Endothelial cell of umbilical vein (primary cell): ENCODE results near the gene TERT. TPM values are rescaled to one million over a fixed set of nuclear protein-coding genes. Genes with fewer than 3 reads are reported as not detected.

Experiments
- BruUV-seq: library from RNA; stranded (reverse); fragments of 400-500 nt; replicated peaks from 2 replicates; lab custom pipeline; 2021; lab: Mats Ljungman, UMichigan
- CTCF ChIA-PET: fragments of 300-600, 350-600 bp; sonication (Branson Sonifier 250); formaldehyde crosslinking; loops from one replicate; lab custom pipeline; 2021; ENCODE audit warnings: antibody characterized with exemption, inconsistent platforms; lab: Charles Lee
- POLR2A ChIA-PET: fragments of 300-600, 350-600 bp; sonication (Branson Sonifier 250); formaldehyde crosslinking; loops from one replicate; lab custom pipeline; 2021; ENCODE audit warnings: antibody characterized with exemption, inconsistent platforms; lab: Charles Lee
- DNase-seq: peaks from one replicate; pipeline ENCODE4 v3.0.0-alpha.2; 2011; ENCODE audit warnings: low read depth, low spot score
- FAIRE-seq: peaks from 2 replicates; lab custom pipeline; 2011; peaks lifted over from hg19 to GRCh38; lab: Jason Lieb, UNC
- H2AFZ ChIP-seq: 2 replicates; pipeline ENCODE4 v1.6.0; 2012; ENCODE audit warnings: low read depth, low read length, control low read depth, inconsistent platforms
- H3K27ac ChIP-seq: 2 replicates; pipeline ENCODE4 v1.5.1; 2011; ENCODE audit warnings: low read depth, mild to moderate bottlenecking, control low read depth, low read length, moderate library complexity; ENCODE audit not compliant: insufficient read depth
- H3K27me3 ChIP-seq, 2 experiments: 2 replicates each; pipeline versions ENCODE4 v1.6.0 to v1.6.1; 2011; ENCODE audit warnings: low read length in 2 of 2, mixed read lengths in 1 of 2; ENCODE audit not compliant: control insufficient read depth in 2 of 2, insufficient read depth in 2 of 2
- H3K36me3 ChIP-seq, 2 experiments: 2 replicates in 1 of 2; 3 replicates in 1 of 2; pipeline ENCODE4 v1.5.1; 2011; ENCODE audit warnings: low read length in 2 of 2, mild to moderate bottlenecking in 1 of 2, moderate library complexity in 1 of 2; ENCODE audit not compliant: control insufficient read depth in 2 of 2, insufficient read depth in 2 of 2; ENCODE audit errors: extremely low read depth in 1 of 2
- H3K4me1 ChIP-seq: 3 replicates; pipeline ENCODE4 v1.5.1; 2011; ENCODE audit warnings: mild to moderate bottlenecking, low read length; ENCODE audit not compliant: control insufficient read depth, insufficient read depth; ENCODE audit errors: extremely low read depth
- H3K4me2 ChIP-seq: 2 replicates; pipeline ENCODE4 v1.6.1; 2011; ENCODE audit warnings: low read length, control low read depth, mixed read lengths; ENCODE audit not compliant: insufficient read depth
- H3K4me3 ChIP-seq, 3 experiments: fragments of 200-600 bp in 1 of 3; sonication (generic), shearing (Covaris generic) in 1 of 3; replicated peaks in 1 of 3; 2 replicates each; pipeline ENCODE4 v1.5.1; 2011 to 2016; ENCODE audit warnings: control low read depth in 3 of 3, low read length in 3 of 3, mild to moderate bottlenecking in 2 of 3, inconsistent platforms in 1 of 3, low read depth in 1 of 3, moderate library complexity in 1 of 3; ENCODE audit not compliant: insufficient read depth in 1 of 3
- H3K79me2 ChIP-seq: 2 replicates; pipeline ENCODE4 v1.6.0; 2012; ENCODE audit warnings: low read length, inconsistent platforms; ENCODE audit not compliant: control insufficient read depth, insufficient read depth
- H3K9ac ChIP-seq: replicated peaks from 2 replicates; pipeline ENCODE3; 2011; ENCODE audit warnings: low read length, control low read depth; ENCODE audit not compliant: insufficient read depth; ENCODE audit errors: extremely low read depth
- H3K9me1 ChIP-seq: replicated peaks from 3 replicates; pipeline ENCODE4 v1.6.0; 2011; ENCODE audit warnings: mild to moderate bottlenecking, low read length; ENCODE audit not compliant: control insufficient read depth, insufficient read depth; ENCODE audit errors: extremely low read depth
- H3K9me3 ChIP-seq: replicated peaks from 2 replicates; pipeline ENCODE4 v1.5.1; 2012; ENCODE audit warnings: low read length, inconsistent platforms; ENCODE audit not compliant: control insufficient read depth, insufficient read depth
- H4K20me1 ChIP-seq: replicated peaks from 2 replicates; pipeline ENCODE3; 2011; ENCODE audit warnings: mild to moderate bottlenecking, low read length; ENCODE audit not compliant: control insufficient read depth, insufficient read depth; ENCODE audit errors: extremely low read depth
- CTCF ChIP-seq, 2 donors: IDR thresholded peaks; 1 replicate in 1 of 2; 2 replicates in 1 of 2; pipeline ENCODE4 v1.5.1; 2011; ENCODE audit warnings: low read length in 2 of 2, mild to moderate bottlenecking in 2 of 2, moderate library complexity in 2 of 2, control low read depth in 1 of 2, inconsistent platforms in 1 of 2, low read depth in 1 of 2; ENCODE audit not compliant: insufficient read depth in 1 of 2; ENCODE audit errors: extremely low read depth in 1 of 2
- FOS ChIP-seq: IDR thresholded peaks from 2 replicates; pipeline ENCODE4 v1.6.1; 2011; ENCODE audit warnings: mild to moderate bottlenecking, low read length, moderate library complexity, borderline replicate concordance; ENCODE audit not compliant: insufficient read depth
- JUN ChIP-seq: IDR thresholded peaks from 2 replicates; pipeline ENCODE4 v1.6.1; 2011; ENCODE audit warnings: borderline replicate concordance, low read depth; ENCODE audit not compliant: insufficient read length, insufficient read depth
- MAX ChIP-seq: IDR thresholded peaks from 2 replicates; pipeline ENCODE4 v1.6.1; 2011; ENCODE audit not compliant: insufficient read depth, insufficient read length
- MYC ChIP-seq: IDR thresholded peaks from one replicate; pipeline ENCODE4 v1.6.1; 2011; ENCODE audit warnings: mild to moderate bottlenecking, low read depth, low read length
- POLR2AphosphoS5 ChIP-seq: IDR thresholded peaks from 2 replicates; pipeline ENCODE4 v1.6.1; 2012; ENCODE audit warnings: low read depth, mild to moderate bottlenecking, control low read depth, low read length, moderate library complexity; ENCODE audit not compliant: insufficient read depth
- dilution Hi-C: fragments of 300-500 bp; cut with MboI; formaldehyde crosslinking; loops from one replicate; pipeline ENCODE4 v1.15.0; 2019; ENCODE audit warnings: low sequenced_read_pairs; ENCODE audit not compliant: extremely low pct_ligation_motif_present
- intact Hi-C: fragments of 100-400 bp; cut with micrococcal nuclease; formaldehyde crosslinking; loops from one replicate; pipeline ENCODE4 v1.10.0; 2022
- polyA plus RNA-seq, 4 experiments: library from polyadenylated mRNA; depleted of rRNA in 3 of 4; stranded (reverse) in 3 of 4; unstranded in 1 of 4; fragments of >200 nt; gene quantifications; 2 replicates each; pipeline versions ENCODE4 v1.2.1 to v1.2.3, GENCODE V29; 2011 to 2012; ENCODE audit warnings: missing spikeins in 1 of 4
- total RNA-seq: library from RNA; stranded (reverse); gene quantifications from 2 replicates; pipeline ENCODE4 v1.2.3, GENCODE V29; 2021

The TERT gene
- total and polyA plus RNA-seq, 2 donors (not counting 3 experiments of a cell fraction or from before 2014, with no cell fraction given), result 0.04 TPM; not detected in 1

GRCh38 chr5:1251678-1252580 lies 42.9 kb downstream of the TERT start:
- H3K4me3 ChIP-seq, result no peak overlapping the region
- no peak overlapping the region for H2AFZ ChIP-seq
- no peaks in the 10 kb centered on the region for H3K27me3 ChIP-seq
- H3K79me2 ChIP-seq, result no peaks in the 10 kb centered on the region
- H3K9ac ChIP-seq, result no peak overlapping the region
- H3K36me3 ChIP-seq, result no peaks in the 10 kb centered on the region
- H3K4me2 ChIP-seq, result no peak overlapping the region
- H4K20me1 ChIP-seq, result no peaks in the 10 kb centered on the region
- TF ChIP-seq FOS (no peak), JUN (no peak), CTCF (IDR thresholded peaks at IDR 0.05; ENCODE audit: extremely low read depth in 1 of 2, insufficient read depth in 1 of 2, low read depth in 1 of 2, low read length in 2 of 2) (no peak), POLR2AphosphoS5 (no peak), MAX (no peak), MYC (no peak)
- no TSS peak for BruUV-seq
- no peaks in the 10 kb centered on the region for H3K9me1 ChIP-seq
- ChIA-PET CTCF (no interaction called here), POLR2A (no interaction called here)
- H3K4me1 ChIP-seq, result peaks cover 3% of the 10 kb centered on the region
- intact Hi-C loops (no loop called here), dilution Hi-C loops (no loop called here)
- FAIRE-seq (no peak), DNase-seq (no peak)
- H3K9me3 ChIP-seq, result no peaks in the 10 kb centered on the region
- H3K27ac ChIP-seq, result no peak overlapping the region
